Ascending aorta (tissue), 2 donors: ENCODE data around the gene PIEZO1. TPM values are rescaled to one million over a fixed set of nuclear protein-coding genes. Genes with fewer than 3 reads are reported as not detected.
A peak's percentile ranks its signal among the peaks of the same experiment; 100 is the strongest.

ENCODE experiments used
- DNase-seq, 2 donors: peaks; one replicate each; pipeline ENCODE4 v3.0.0-alpha.2; 2019; ENCODE audit warnings: low spot score in 2 of 2
- H3K27ac ChIP-seq, 2 donors: fragments of 200-600 bp; sonication (generic); one replicate each; pipeline ENCODE4 v1.5.1; 2016 to 2017; ENCODE audit warnings: mild to moderate bottlenecking in 1 of 2
- H3K27me3 ChIP-seq: fragments of 200-600 bp; sonication (generic); one replicate; pipeline ENCODE4 v1.5.1; 2017
- H3K36me3 ChIP-seq, 2 donors: fragments of 200-600 bp; sonication (generic); one replicate each; pipeline ENCODE4 v1.5.1; 2016
- H3K4me1 ChIP-seq, 2 donors: fragments of 200-600 bp; sonication (generic); one replicate each; pipeline ENCODE4 v1.5.1; 2016 to 2017; ENCODE audit warnings: mild to moderate bottlenecking in 1 of 2
- H3K4me3 ChIP-seq, 2 donors: fragments of 200-600 bp; sonication (generic); one replicate each; pipeline ENCODE4 v1.5.1; 2016 to 2017; ENCODE audit warnings: mild to moderate bottlenecking in 1 of 2
- H3K9me3 ChIP-seq, 2 donors: fragments of 200-600 bp; sonication (generic); one replicate each; pipeline ENCODE4 v1.5.1; 2016
- CTCF ChIP-seq, 3 experiments: fragments of 200-600 bp in 2 of 3; fragments of 450-650 bp in 1 of 3; sonication (generic) in 2 of 3; IDR thresholded peaks; one replicate each; pipeline ENCODE4 v1.5.1; 2016 to 2019; ENCODE audit warnings: antibody characterized with exemption in 3 of 3, mild to moderate bottlenecking in 1 of 3, moderate library complexity in 1 of 3
- intact Hi-C: fragments of 100-400 bp; cut with DNase I; formaldehyde crosslinking; loops from one replicate; pipeline ENCODE4 v1.15.1; 2023
- total RNA-seq: library from RNA; depleted of rRNA; stranded (reverse); fragments of >200 nt; gene quantifications from one replicate; pipeline ENCODE4 v1.1.0, GENCODE V29; 2016

Gene PIEZO1
- total RNA-seq, 1 donor from 2014 or later, result 428 TPM

- H3K9me3 ChIP-seq, result no peaks in the 10 kb centered on the region
- peaks cover 12 to 22% of the 10 kb centered on the region in 2 donors for H3K36me3 ChIP-seq
- H3K27ac ChIP-seq, result peak within 1 kb of the TSS; percentile 86 to 93
- peaks cover 8 to 21% of the 10 kb centered on the region in 2 donors for H3K4me1 ChIP-seq
- peak within 1 kb of the TSS; percentile 80 to 83 for H3K4me3 ChIP-seq
- peak; percentile 65 to 96 for DNase-seq
- H3K27me3 ChIP-seq, result no peaks in the 10 kb centered on the region
- peak in 2 of 3 experiments; percentile 41 to 44 for TF ChIP-seq CTCF (IDR thresholded peaks at IDR 0.05)
- intact Hi-C loops, result loop anchor here (1.0 to 5.0 kb wide), 7 partner anchors 9 to 1160 kb away; partner anchors contain the start of genes CDT1, MVD, PIEZO1 and TRAPPC2L
Observed at GRCh38 chr16:88811769-88812512, 26.9 kb upstream of the PIEZO1 start, which contains the start of gene APRT. APRT (minus strand) TSS chr16:88811928; CDS start chr16:88811899, 29 bp downstream.

DNA sequence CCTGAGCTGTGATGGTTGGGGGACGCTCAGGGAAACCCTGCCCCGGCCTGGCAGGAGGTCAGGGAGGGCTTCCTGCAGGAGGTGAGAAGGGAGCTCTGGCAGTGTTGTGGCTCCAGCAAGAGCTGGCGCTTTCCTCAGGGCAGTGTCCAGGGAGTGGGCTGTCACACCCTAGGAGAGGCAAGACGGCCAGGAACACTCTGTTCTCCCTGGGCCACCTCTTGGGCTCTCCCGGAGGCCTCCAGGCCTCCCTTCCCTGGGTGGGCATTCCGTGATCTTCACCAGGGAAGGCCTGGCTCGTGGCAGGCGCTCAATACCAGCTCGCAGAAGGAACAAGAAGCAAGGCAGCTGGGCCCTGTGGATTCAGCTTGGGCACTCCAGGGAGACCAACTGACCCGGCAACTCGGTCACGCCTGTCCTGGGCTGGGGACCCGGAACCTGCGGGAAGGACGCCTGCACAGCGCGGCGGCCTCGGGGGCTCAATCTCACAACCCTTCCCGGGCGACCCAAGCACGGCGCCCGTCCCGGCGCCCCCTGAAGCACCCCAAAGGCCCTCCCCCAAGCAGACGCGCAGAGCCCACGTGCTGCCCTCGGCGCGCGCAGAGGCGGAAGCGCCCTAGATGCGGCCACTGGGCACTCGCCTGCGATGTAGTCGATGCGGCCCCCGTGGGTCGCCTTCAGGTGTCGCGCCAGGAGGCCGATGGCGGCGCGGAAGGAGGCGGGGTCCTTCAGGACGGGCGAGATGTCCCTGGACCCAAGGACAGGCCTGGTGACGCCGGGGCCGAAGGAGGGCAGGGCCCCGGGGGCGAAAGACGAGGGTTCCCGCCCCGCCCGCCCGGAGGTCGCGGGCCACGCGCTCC is 26.1 kb upstream of the PIEZO1 start:
- DNase-seq, result peak; percentile 26 to 86
- H3K4me3 ChIP-seq, result peak overlapping the region; percentile 80 to 83
- H3K4me1 ChIP-seq, result peaks cover 8 to 21% of the 10 kb centered on the region in 2 donors
- H3K27ac ChIP-seq, result peak overlapping the region; percentile 86 to 93
- peaks cover 12 to 22% of the 10 kb centered on the region in 2 donors for H3K36me3 ChIP-seq
- TF ChIP-seq CTCF (IDR thresholded peaks at IDR 0.05), result no peak
- no peaks in the 10 kb centered on the region for H3K27me3 ChIP-seq
- no peaks in the 10 kb centered on the region for H3K9me3 ChIP-seq
- intact Hi-C loops, result loop anchor here (1.0 to 5.0 kb wide), 5 partner anchors 8 to 1161 kb away; partner anchors contain the start of genes CDT1, MVD, TRAPPC2L and ZC3H18

DNA sequence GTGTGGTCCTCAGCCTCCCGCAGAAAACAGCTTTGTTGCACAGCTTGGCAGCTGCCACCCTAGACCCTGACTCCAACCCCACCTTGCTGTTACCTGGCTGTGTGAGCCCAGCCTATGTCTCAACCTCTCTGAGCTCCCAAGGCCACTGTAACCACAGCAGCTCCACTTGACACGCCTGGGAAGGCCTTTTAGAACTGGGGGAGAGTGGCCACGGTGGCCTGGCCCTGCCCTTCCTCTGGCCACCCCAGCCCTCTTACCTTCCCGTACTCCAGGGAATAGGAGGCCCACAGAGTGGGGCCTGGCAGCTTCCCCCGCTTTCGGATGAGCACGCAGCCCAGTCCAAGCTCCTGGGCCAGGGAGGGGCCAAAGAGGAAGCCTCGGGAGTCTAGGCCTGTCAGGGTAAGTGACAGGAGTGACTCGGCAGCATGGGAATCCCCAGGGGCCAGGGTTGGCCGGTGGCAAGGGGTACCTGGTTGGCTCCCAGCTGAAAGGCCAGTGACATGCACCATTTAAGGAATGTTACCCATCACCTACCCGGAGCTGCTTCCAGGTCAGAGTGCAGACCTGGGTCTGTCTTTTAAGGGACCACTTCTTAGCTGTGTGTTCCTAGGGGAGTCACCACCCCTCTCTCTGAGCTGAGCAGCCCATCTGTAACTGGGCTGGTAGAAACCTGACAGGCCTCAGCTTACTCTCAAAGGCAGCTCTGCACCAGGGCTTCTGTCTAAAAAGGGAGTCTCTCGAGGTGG is 25.3 kb upstream of the PIEZO1 start:
- no peaks in the 10 kb centered on the region for H3K9me3 ChIP-seq
- peak overlapping the region; percentile 86 to 93 for H3K27ac ChIP-seq
- H3K4me1 ChIP-seq, result peaks cover 8 to 21% of the 10 kb centered on the region in 2 donors
- intact Hi-C loops, result loop anchor here (2.0 to 5.0 kb wide), 3 partner anchors 148 to 1162 kb away; partner anchors contain the start of genes MVD and ZC3H18
- peak overlapping the region; percentile 80 to 83 for H3K4me3 ChIP-seq
- H3K27me3 ChIP-seq, result no peaks in the 10 kb centered on the region
- no peak for DNase-seq
- TF ChIP-seq CTCF (IDR thresholded peaks at IDR 0.05), result no peak
- H3K36me3 ChIP-seq, result peaks cover 12 to 22% of the 10 kb centered on the region in 2 donors

DNA sequence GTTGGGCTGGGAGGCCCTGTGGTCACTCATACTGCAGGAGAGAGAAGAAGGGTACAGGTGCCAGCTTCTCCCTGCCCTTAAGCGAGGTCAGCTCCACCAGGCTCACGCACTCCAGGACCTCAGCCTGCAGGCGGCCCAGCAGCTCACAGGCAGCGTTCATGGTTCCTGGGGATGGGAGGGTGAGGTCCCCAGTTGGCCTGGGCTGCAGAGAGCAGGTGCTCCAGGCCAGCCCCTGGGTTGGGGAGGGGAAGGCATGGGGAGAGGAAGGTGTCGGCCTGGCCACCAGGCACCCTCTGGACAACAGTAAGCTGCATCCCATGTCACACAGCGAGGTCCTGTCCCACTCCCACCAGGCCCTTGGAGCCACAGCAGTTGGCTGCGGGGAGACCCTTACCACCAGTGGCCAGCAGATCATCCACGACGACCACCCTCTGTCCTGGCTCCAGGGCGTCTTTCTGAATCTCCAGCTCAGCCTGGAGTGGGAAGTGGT is 24.7 kb upstream of the PIEZO1 start:
- Histone ChIP-seq H3K27ac (peak overlapping the region; percentile 86 to 93), H3K4me1 (peaks cover 8 to 21% of the 10 kb centered on the region in 2 donors), H3K36me3 (peaks cover 12 to 22% of the 10 kb centered on the region in 2 donors), H3K9me3 (no peaks in the 10 kb centered on the region), H3K27me3 (no peaks in the 10 kb centered on the region), H3K4me3 (peak overlapping the region in 1 of 2 donors; percentile 83)
- TF ChIP-seq CTCF (IDR thresholded peaks at IDR 0.05), result no peak
- DNase-seq, result no peak
- intact Hi-C loops, result loop anchor here (2.0 to 5.0 kb wide), 3 partner anchors 147 to 1163 kb away; partner anchors contain the start of genes MVD and ZC3H18
